ENCODE results near the gene IMPACT.

IMPACT gene

GRCh38 chr18:24386681-24387080 lies 39.8 kb upstream of the IMPACT start:
- no peak overlapping the region for H4K91ac ChIP-seq (ENCODE audit: low read depth, low read length)
- H3K79me2 ChIP-seq (ENCODE audit: control insufficient read depth, insufficient read depth, low read length, poor library complexity): no peaks in the 10 kb centered on the region
- no peak overlapping the region for H2BK5ac ChIP-seq (ENCODE audit: low read depth, low read length, poor library complexity)
- H2AFZ ChIP-seq (ENCODE audit: insufficient read depth, low read length, poor library complexity): no peak overlapping the region
- H2AK5ac ChIP-seq (ENCODE audit: low read length): no peak overlapping the region
- no peaks in the 10 kb centered on the region for H3K27me3 ChIP-seq (ENCODE audit: insufficient read depth, low read length)
- no peaks in the 10 kb centered on the region for H3K79me1 ChIP-seq (ENCODE audit: low read length)
- no peak for DNase-seq
- H4K8ac ChIP-seq (ENCODE audit: low read depth, low read length): no peak overlapping the region
- no peak overlapping the region for H2BK12ac ChIP-seq (ENCODE audit: low read length)
- H3K23ac ChIP-seq (ENCODE audit: low read length): no peak overlapping the region
- H3K18ac ChIP-seq (ENCODE audit: low read length): no peak overlapping the region
- H3K4me1 ChIP-seq (ENCODE audit: control insufficient read depth in 1 of 2, insufficient read depth in 2 of 2, low read length in 2 of 2): no peaks in the 10 kb centered on the region
- no peak overlapping the region for H3K27ac ChIP-seq (ENCODE audit: low read depth, low read length)
- no peaks in the 10 kb centered on the region for H3K9me3 ChIP-seq (ENCODE audit: insufficient read depth, low read depth, low read length)
- WGBS (ENCODE audit: extremely low coverage, insufficient coverage, insufficient read length): no CpG with 5 or more reads among the region's 6 CpGs
- no peak overlapping the region for H3K4me3 ChIP-seq (ENCODE audit: low read depth, low read length)
- H3K4me2 ChIP-seq (ENCODE audit: low read length): no peak overlapping the region
- H2BK120ac ChIP-seq (ENCODE audit: insufficient read depth, low read length, poor library complexity): no peak overlapping the region
- no peak overlapping the region for H3K14ac ChIP-seq (ENCODE audit: low read length)
- no peak overlapping the region for H3K9ac ChIP-seq (ENCODE audit: low read length)
- H4K12ac ChIP-seq (ENCODE audit: low read depth, low read length): no peak overlapping the region
- no peaks in the 10 kb centered on the region for H3K36me3 ChIP-seq (ENCODE audit: control insufficient read depth in 1 of 2, insufficient read depth in 2 of 2, low read length in 2 of 2)
- no peak overlapping the region for H3K4ac ChIP-seq (ENCODE audit: low read depth, low read length)

DNA sequence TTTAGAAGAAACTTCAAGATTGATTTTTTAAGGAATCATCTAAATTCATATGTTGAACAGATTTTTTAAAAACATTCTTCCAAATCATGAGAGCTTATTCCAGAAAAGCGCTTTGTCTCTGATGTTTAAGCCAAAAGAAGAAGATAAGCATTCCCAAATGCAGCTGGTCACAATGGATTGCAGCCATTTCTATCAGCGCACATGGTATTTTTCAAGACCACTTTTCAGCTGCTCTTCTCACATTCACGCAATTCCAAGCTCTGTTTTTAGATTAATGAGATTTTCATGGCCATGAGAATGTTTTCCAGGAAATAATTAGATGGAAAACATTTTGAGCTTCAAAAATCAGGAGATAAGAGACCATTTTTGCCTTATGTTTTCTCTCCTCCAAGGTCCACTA lies 37.5 kb upstream of the IMPACT start:
- Histone ChIP-seq H3K9ac (ENCODE audit: low read length) (no peak overlapping the region), H3K79me2 (ENCODE audit: control insufficient read depth, insufficient read depth, low read length, poor library complexity) (no peaks in the 10 kb centered on the region), H4K8ac (ENCODE audit: low read depth, low read length) (no peak overlapping the region), H4K12ac (ENCODE audit: low read depth, low read length) (no peak overlapping the region), H3K18ac (ENCODE audit: low read length) (no peak overlapping the region), H3K4me1 (ENCODE audit: control insufficient read depth in 1 of 2, insufficient read depth in 2 of 2, low read length in 2 of 2) (no peaks in the 10 kb centered on the region), H3K4ac (ENCODE audit: low read depth, low read length) (no peak overlapping the region), H2AK5ac (ENCODE audit: low read length) (no peak overlapping the region), H3K27me3 (ENCODE audit: insufficient read depth, low read length) (no peaks in the 10 kb centered on the region), H3K36me3 (ENCODE audit: control insufficient read depth in 1 of 2, insufficient read depth in 2 of 2, low read length in 2 of 2) (no peaks in the 10 kb centered on the region), H2AFZ (ENCODE audit: insufficient read depth, low read length, poor library complexity) (no peak overlapping the region), H4K91ac (ENCODE audit: low read depth, low read length) (no peak overlapping the region), H2BK12ac (ENCODE audit: low read length) (no peak overlapping the region), H3K27ac (ENCODE audit: low read depth, low read length) (no peak overlapping the region), H3K14ac (ENCODE audit: low read length) (no peak overlapping the region), H3K9me3 (ENCODE audit: insufficient read depth, low read depth, low read length) (no peaks in the 10 kb centered on the region), H3K23ac (ENCODE audit: low read length) (no peak overlapping the region), H3K4me3 (ENCODE audit: low read depth, low read length) (no peak overlapping the region), H2BK120ac (ENCODE audit: insufficient read depth, low read length, poor library complexity) (no peak overlapping the region), H3K79me1 (ENCODE audit: low read length) (no peaks in the 10 kb centered on the region), H3K4me2 (ENCODE audit: low read length) (no peak overlapping the region), H2BK5ac (ENCODE audit: low read depth, low read length, poor library complexity) (no peak overlapping the region)
- WGBS (ENCODE audit: extremely low coverage, insufficient coverage, insufficient read length): no CpG with 5 or more reads among the region's 3 CpGs
- DNase-seq: no peak

GRCh38 chr18:24395049-24395795 lies 31.2 kb upstream of the IMPACT start:
- Histone ChIP-seq H3K23ac (ENCODE audit: low read length) (no peak overlapping the region), H3K4me2 (ENCODE audit: low read length) (no peak overlapping the region), H3K4me3 (ENCODE audit: low read depth, low read length) (no peak overlapping the region), H3K18ac (ENCODE audit: low read length) (no peak overlapping the region), H3K14ac (ENCODE audit: low read length) (no peak overlapping the region), H3K79me2 (ENCODE audit: control insufficient read depth, insufficient read depth, low read length, poor library complexity) (peaks cover 6% of the 10 kb centered on the region), H4K91ac (ENCODE audit: low read depth, low read length) (no peak overlapping the region), H2AK5ac (ENCODE audit: low read length) (no peak overlapping the region), H3K9ac (ENCODE audit: low read length) (no peak overlapping the region), H2BK5ac (ENCODE audit: low read depth, low read length, poor library complexity) (no peak overlapping the region), H3K9me3 (ENCODE audit: insufficient read depth, low read depth, low read length) (no peaks in the 10 kb centered on the region), H3K27me3 (ENCODE audit: insufficient read depth, low read length) (no peaks in the 10 kb centered on the region), H3K36me3 (ENCODE audit: control insufficient read depth in 1 of 2, insufficient read depth in 2 of 2, low read length in 2 of 2) (no peaks in the 10 kb centered on the region), H2BK120ac (ENCODE audit: insufficient read depth, low read length, poor library complexity) (no peak overlapping the region), H2AFZ (ENCODE audit: insufficient read depth, low read length, poor library complexity) (no peak overlapping the region), H3K4ac (ENCODE audit: low read depth, low read length) (no peak overlapping the region), H4K8ac (ENCODE audit: low read depth, low read length) (no peak overlapping the region), H2BK12ac (ENCODE audit: low read length) (no peak overlapping the region), H3K79me1 (ENCODE audit: low read length) (peaks cover 5% of the 10 kb centered on the region), H3K4me1 (ENCODE audit: control insufficient read depth in 1 of 2, insufficient read depth in 2 of 2, low read length in 2 of 2) (peaks cover 2 to 4% of the 10 kb centered on the region in 2 experiments), H4K12ac (ENCODE audit: low read depth, low read length) (no peak overlapping the region), H3K27ac (ENCODE audit: low read depth, low read length) (no peak overlapping the region)
- peak in 1 of 2 donors; percentile 9 for DNase-seq
- WGBS (ENCODE audit: extremely low coverage, insufficient coverage, insufficient read length): no CpG with 5 or more reads among the region's 11 CpGs

DNA sequence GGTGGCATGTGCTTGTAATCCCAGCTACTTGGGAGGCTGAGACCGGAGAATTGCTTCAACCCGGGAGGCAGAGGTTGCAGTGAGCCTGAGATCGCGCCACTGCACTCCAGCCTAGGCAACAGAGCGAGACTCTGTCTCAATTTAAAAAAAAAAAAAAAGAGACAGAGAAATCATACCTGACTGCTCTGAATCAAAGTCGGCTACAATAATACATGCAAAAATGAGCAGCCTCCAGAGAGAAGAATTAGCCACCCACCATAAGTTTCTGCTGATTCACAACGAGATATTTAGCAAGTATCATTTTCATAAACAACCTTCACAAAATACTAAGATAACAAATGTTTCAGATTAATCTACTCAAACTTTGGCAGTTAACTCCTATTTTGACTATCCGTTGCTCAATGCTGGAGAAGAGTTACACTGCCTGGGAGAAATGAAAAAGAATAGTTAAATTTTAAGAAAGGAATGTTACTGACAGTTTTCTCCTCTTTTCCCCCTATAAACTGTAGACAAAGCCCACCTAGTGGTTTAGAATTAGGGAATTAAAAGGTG lies 30.3 kb upstream of the IMPACT start:
- Histone ChIP-seq H2BK5ac (ENCODE audit: low read depth, low read length, poor library complexity) (no peak overlapping the region), H2BK12ac (ENCODE audit: low read length) (no peak overlapping the region), H4K12ac (ENCODE audit: low read depth, low read length) (no peak overlapping the region), H4K91ac (ENCODE audit: low read depth, low read length) (no peak overlapping the region), H3K36me3 (ENCODE audit: control insufficient read depth in 1 of 2, insufficient read depth in 2 of 2, low read length in 2 of 2) (no peaks in the 10 kb centered on the region), H2BK120ac (ENCODE audit: insufficient read depth, low read length, poor library complexity) (no peak overlapping the region), H3K4me1 (ENCODE audit: control insufficient read depth in 1 of 2, insufficient read depth in 2 of 2, low read length in 2 of 2) (peaks cover 5 to 10% of the 10 kb centered on the region in 2 experiments), H3K4me2 (ENCODE audit: low read length) (no peak overlapping the region), H3K23ac (ENCODE audit: low read length) (no peak overlapping the region), H2AK5ac (ENCODE audit: low read length) (no peak overlapping the region), H3K27me3 (ENCODE audit: insufficient read depth, low read length) (no peaks in the 10 kb centered on the region), H3K4me3 (ENCODE audit: low read depth, low read length) (no peak overlapping the region), H3K14ac (ENCODE audit: low read length) (no peak overlapping the region), H4K8ac (ENCODE audit: low read depth, low read length) (no peak overlapping the region), H3K79me1 (ENCODE audit: low read length) (peaks cover 5% of the 10 kb centered on the region), H3K27ac (ENCODE audit: low read depth, low read length) (no peak overlapping the region), H3K4ac (ENCODE audit: low read depth, low read length) (no peak overlapping the region), H3K18ac (ENCODE audit: low read length) (no peak overlapping the region), H3K9me3 (ENCODE audit: insufficient read depth, low read depth, low read length) (no peaks in the 10 kb centered on the region), H3K9ac (ENCODE audit: low read length) (no peak overlapping the region), H3K79me2 (ENCODE audit: control insufficient read depth, insufficient read depth, low read length, poor library complexity) (peaks cover 6% of the 10 kb centered on the region), H2AFZ (ENCODE audit: insufficient read depth, low read length, poor library complexity) (no peak overlapping the region)
- WGBS (ENCODE audit: extremely low coverage, insufficient coverage, insufficient read length): no CpG with 5 or more reads among the region's 8 CpGs
- DNase-seq: no peak

Data from trophoblast cell (in vitro differentiated cells and primary cell).